IMR-90 (cell line): ENCODE data around the gene IL31RA.

Source experiments
- CEBPB ChIP-seq: IDR thresholded peaks from 2 replicates; pipeline ENCODE4 v1.6.1; 2012; ENCODE audit warnings: low read depth, low read length, improper control_type of control experiment
- CHD1 ChIP-seq: IDR thresholded peaks from 2 replicates; pipeline ENCODE4 v1.6.1; 2012; ENCODE audit warnings: low read depth, low read length, improper control_type of control experiment
- CTCF ChIP-seq: conservative IDR thresholded peaks from 2 replicates; pipeline ENCODE4 v1.5.1; 2012; ENCODE audit warnings: mild to moderate bottlenecking, low read depth, low read length, improper control_type of control experiment
- FOS ChIP-seq: fragments of 150-350 bp; IDR thresholded peaks from 2 replicates; pipeline ENCODE4 v1.6.1; 2016; ENCODE audit warnings: low read depth, low read length
- MAFK ChIP-seq: IDR thresholded peaks from 2 replicates; pipeline ENCODE4 v1.6.1; 2012; ENCODE audit warnings: low read depth, low read length, improper control_type of control experiment
- MXI1 ChIP-seq: IDR thresholded peaks from 2 replicates; pipeline ENCODE4 v1.6.1; 2012; ENCODE audit warnings: low read depth, mild to moderate bottlenecking, low read length, moderate library complexity, borderline replicate concordance
- POLR2A ChIP-seq: IDR thresholded peaks from 2 replicates; pipeline ENCODE4 v1.6.1; 2012; ENCODE audit warnings: mild to moderate bottlenecking, low read depth, low read length
- RAD21 ChIP-seq: IDR thresholded peaks from 2 replicates; pipeline ENCODE4 v1.6.1; 2012; ENCODE audit warnings: low read length, improper control_type of control experiment
- RCOR1 ChIP-seq: IDR thresholded peaks from 2 replicates; pipeline ENCODE4 v1.6.1; 2012; ENCODE audit warnings: mild to moderate bottlenecking, low read length, improper control_type of control experiment; ENCODE audit not compliant: insufficient replicate concordance
- RFX5 ChIP-seq: IDR thresholded peaks from 2 replicates; pipeline ENCODE4 v1.8.0; 2012; ENCODE audit warnings: low read depth, mild to moderate bottlenecking, low read length, moderate library complexity
- SMC3 ChIP-seq: fragments of 150-350 bp; IDR thresholded peaks from 2 replicates; pipeline ENCODE4 v1.6.1; 2016; ENCODE audit warnings: low read depth, mild to moderate bottlenecking, antibody characterized with exemption, low read length, moderate library complexity
- USF2 ChIP-seq: fragments of 150-350 bp; IDR thresholded peaks from 2 replicates; pipeline ENCODE4 v1.6.1; 2017; ENCODE audit warnings: mild to moderate bottlenecking, antibody characterized with exemption, low read length, low read depth

- TF ChIP-seq CTCF (no peak), POLR2A (no peak), CHD1 (no peak), MXI1 (no peak), CEBPB (no peak), SMC3 (no peak), MAFK (no peak), RAD21 (no peak), FOS (no peak), RCOR1 (no peak), USF2 (no peak), RFX5 (no peak)
Observed at GRCh38 chr5:55896238-55896637, 45.1 kb downstream of the IL31RA start.
